Right lobe of liver (tissue), 6 donors: Measurements from ENCODE around the gene CTCFL. TPM values are rescaled to one million over a fixed set of nuclear protein-coding genes. Genes with fewer than 3 reads are reported as not detected.
A peak's percentile ranks its signal among the peaks of the same experiment; 100 is the strongest.

Experiments
- ATAC-seq, 4 donors: fragments of 200-7000 bp; cut with Tn5 transposase; one replicate each; pipeline ENCODE4 v1.9.1; 2020; ENCODE audit warnings: mild to moderate bottlenecking in 4 of 4, moderate library complexity in 4 of 4
- DNase-seq, 3 donors: peaks; one replicate each; pipeline ENCODE4 v3.0.0-alpha.2; 2020
- H3K27ac ChIP-seq, 3 donors: fragments of 200-600 bp; one replicate each; pipeline ENCODE4 v1.8.0; 2022
- H3K27me3 ChIP-seq, 2 donors: fragments of 200-600 bp; one replicate each; pipeline ENCODE4 v1.8.0; 2022
- H3K36me3 ChIP-seq, 4 donors: fragments of 200-600 bp; sonication (generic) in 1 of 4; one replicate each; pipeline versions ENCODE4 v1.5.1 to v1.8.0; 2017 to 2022; ENCODE audit warnings: control low read depth in 1 of 4
- H3K4me1 ChIP-seq, 4 donors: fragments of 200-600 bp; sonication (generic) in 1 of 4; one replicate each; pipeline versions ENCODE4 v1.5.1 to v1.8.0; 2017 to 2022; ENCODE audit warnings: control low read depth in 1 of 4
- H3K4me3 ChIP-seq, 3 donors: fragments of 200-600 bp; one replicate each; pipeline ENCODE4 v1.8.0; 2022
- H3K9me3 ChIP-seq, 4 donors: fragments of 200-600 bp; sonication (generic) in 1 of 4; one replicate each; pipeline versions ENCODE4 v1.5.1 to v1.8.0; 2017 to 2022; ENCODE audit warnings: control low read depth in 1 of 4
- CTCF ChIP-seq, 4 donors: fragments of 200-600 bp in 3 of 4; fragments of 450-650 bp in 1 of 4; IDR thresholded peaks; one replicate each; pipeline versions ENCODE4 v1.5.1 to v1.8.0; 2016 to 2022; ENCODE audit warnings: antibody characterized with exemption in 4 of 4, mild to moderate bottlenecking in 2 of 4
- POLR2A ChIP-seq: fragments of 450-650 bp; IDR thresholded peaks from one replicate; pipeline ENCODE4 v1.6.1; 2017; ENCODE audit warnings: antibody characterized with exemption, mild to moderate bottlenecking
- WGBS: methylation state at CpG from one replicate; pipeline ENCODE4 v1.1.6; 2018; ENCODE audit warnings: low coverage, low lambda C conversion rate; ENCODE audit not compliant: insufficient coverage; ENCODE audit errors: missing lambda C conversion rate; 5-methylcytosine and 5-hydroxymethylcytosine counted together
- intact Hi-C, 2 donors: fragments of 100-400 bp; cut with DNase I; formaldehyde crosslinking; loops; one replicate each; pipeline versions ENCODE4 v1.11.2 to v1.14.1; 2022
- total RNA-seq, 6 experiments: library from RNA; depleted of rRNA in 2 of 6; stranded (reverse); fragments of >200 nt in 2 of 6; fragmentation: NEBNext Ultra II Directional in 3 of 6; extraction: Animal tissue kit (Norgen Biotek cat#: 25700) in 3 of 6; gene quantifications; one replicate each; pipeline versions ENCODE4 v1.1.0 to v1.2.4, GENCODE V29; 2016 to 2023
- donor health status: DM: no; HTN: yes; CAD: no.
- donor health status: DM: no; HTN: no; CAD: no.
- donor health status: DM: no; HTN: no; CAD: no.
- donor health status: DM: no; HTN: yes; CAD: no.
- donor health status: DM: no; HTN: yes; CAD: no.

Gene CTCFL
- total RNA-seq, 6 experiments from 2014 or later = 0.09 to 0.50 (median 0.33) TPM; not detected in 2

GRCh38 chr20:57484772-57485171, 40.2 kb downstream of the CTCFL start:
- Histone ChIP-seq H3K4me3 (no peak overlapping the region), H3K27ac (no peak overlapping the region), H3K9me3 (no peaks in the 10 kb centered on the region), H3K36me3 (no peaks in the 10 kb centered on the region), H3K4me1 (no peaks in the 10 kb centered on the region), H3K27me3 (no peaks in the 10 kb centered on the region)
- no peak for TF ChIP-seq CTCF (IDR thresholded peaks at IDR 0.05)
- no peak for TF ChIP-seq POLR2A
- intact Hi-C loops = no loop called here
- ATAC-seq (no peak), DNase-seq (peak in 1 of 3 donors; percentile 17)
- 73% methylated on average over 2 of the region's 8 CpGs for WGBS

- TF ChIP-seq CTCF (IDR thresholded peaks at IDR 0.05) = no peak
- no peak for TF ChIP-seq POLR2A
- 86% methylated on average over 14 of the region's 19 CpGs for WGBS
- Histone ChIP-seq H3K36me3 (no peaks in the 10 kb centered on the region), H3K27ac (no peak overlapping the region), H3K27me3 (no peaks in the 10 kb centered on the region), H3K4me1 (no peaks in the 10 kb centered on the region), H3K9me3 (no peaks in the 10 kb centered on the region), H3K4me3 (no peak overlapping the region)
- DNase-seq (peak in 1 of 3 donors; percentile 28), ATAC-seq (no peak)
- intact Hi-C loops = no loop called here
These were observed 41.5 kb downstream of the CTCFL start for GRCh38 chr20:57483287-57484050.

GRCh38 chr20:57482796-57483195, 42.1 kb downstream of the CTCFL start:
- no peak for ATAC-seq
- Histone ChIP-seq H3K4me3 (no peak overlapping the region), H3K27me3 (no peaks in the 10 kb centered on the region), H3K27ac (no peak overlapping the region), H3K36me3 (no peaks in the 10 kb centered on the region), H3K9me3 (no peaks in the 10 kb centered on the region), H3K4me1 (no peaks in the 10 kb centered on the region)
- peak in 1 of 3 donors; percentile 23 for DNase-seq
- intact Hi-C loops = no loop called here
- 100% methylated on average over 6 of the region's 6 CpGs for WGBS
- TF ChIP-seq CTCF (IDR thresholded peaks at IDR 0.05) (no peak), POLR2A (no peak)

GRCh38 chr20:57482148-57482547, 42.8 kb downstream of the CTCFL start:
- DNase-seq (peak in 1 of 3 donors; percentile 31), ATAC-seq (no peak)
- Histone ChIP-seq H3K27me3 (no peaks in the 10 kb centered on the region), H3K27ac (no peak overlapping the region), H3K4me1 (no peaks in the 10 kb centered on the region), H3K4me3 (no peak overlapping the region), H3K9me3 (no peaks in the 10 kb centered on the region), H3K36me3 (no peaks in the 10 kb centered on the region)
- whole genome bisulfite sequencing = 63% methylated on average over 10 of the region's 11 CpGs
- TF ChIP-seq CTCF (IDR thresholded peaks at IDR 0.05) (no peak), POLR2A (no peak)
- intact Hi-C loops = no loop called here
